ENCODE measurements around the gene RNF217. TPM values are rescaled to one million over a fixed set of nuclear protein-coding genes. Genes with fewer than 3 reads are reported as not detected.
"Not testable (repeated sequence)": the region's sequence is repeated elsewhere in the genome, so short reads cannot be mapped to it uniquely, and the experiment has no call there.

Gene RNF217
- total RNA-seq, 1 donor from 2014 or later: 8.7 TPM

GRCh38 chr6:124963831-124964763 is 1.9 kb downstream of the RNF217 start:
- no peak overlapping the region for H3K27ac Mint-ChIP-seq (ENCODE audit: unreplicated experiment)
- no peaks in the 10 kb centered on the region for H3K9me3 Mint-ChIP-seq
- H3K27me3 Mint-ChIP-seq (ENCODE audit: low read depth): peaks cover 3% of the 10 kb centered on the region
- peaks cover 41% of the 10 kb centered on the region for H3K4me1 Mint-ChIP-seq
- no peaks in the 10 kb centered on the region for H3K36me3 Mint-ChIP-seq (ENCODE audit: low read depth)
- DNase-seq (ENCODE audit: low read depth, low spot score): no peak
- no peak for TF ChIP-seq CTCF (conservative IDR thresholded peaks at IDR 0.05)
- peak overlapping the region; percentile 85 for H3K4me3 Mint-ChIP-seq

- H3K36me3 Mint-ChIP-seq (ENCODE audit: low read depth): no peaks in the 10 kb centered on the region
- no peaks in the 10 kb centered on the region for H3K9me3 Mint-ChIP-seq
- DNase-seq (ENCODE audit: low read depth, low spot score): no peak
- peaks cover 3% of the 10 kb centered on the region for H3K27me3 Mint-ChIP-seq (ENCODE audit: low read depth)
- TF ChIP-seq CTCF (conservative IDR thresholded peaks at IDR 0.05): no peak
- H3K4me1 Mint-ChIP-seq: peaks cover 41% of the 10 kb centered on the region
- no peak overlapping the region for H3K27ac Mint-ChIP-seq (ENCODE audit: unreplicated experiment)
- peak overlapping the region; percentile 85 for H3K4me3 Mint-ChIP-seq
Observed at GRCh38 chr6:124964764-124965105, 2.5 kb downstream of the RNF217 start.

- H3K9me3 Mint-ChIP-seq; H3K27ac Mint-ChIP-seq (ENCODE audit: unreplicated experiment); H3K36me3 Mint-ChIP-seq (ENCODE audit: low read depth); DNase-seq (ENCODE audit: low read depth, low spot score); H3K27me3 Mint-ChIP-seq (ENCODE audit: low read depth): not testable (repeated sequence)
- Mint-ChIP-seq H3K4me3 (peak overlapping the region; percentile 58), H3K4me1 (peaks cover 41% of the 10 kb centered on the region)
Observed at GRCh38 chr6:124965424-124965850, 3.2 kb downstream of the RNF217 start.

GRCh38 chr6:124967444-124967843 is 5.2 kb downstream of the RNF217 start:
- no peak for DNase-seq (ENCODE audit: low read depth, low spot score)
- Mint-ChIP-seq H3K4me1 (peaks cover 34% of the 10 kb centered on the region), H3K36me3 (ENCODE audit: low read depth) (peaks cover 9% of the 10 kb centered on the region), H3K4me3 (no peak overlapping the region), H3K27ac (ENCODE audit: unreplicated experiment) (no peak overlapping the region), H3K27me3 (ENCODE audit: low read depth) (peaks cover 3% of the 10 kb centered on the region), H3K9me3 (no peaks in the 10 kb centered on the region)
- no peak for TF ChIP-seq CTCF (conservative IDR thresholded peaks at IDR 0.05)

GRCh38 chr6:124968401-124968800 is 6.2 kb downstream of the RNF217 start:
- peak overlapping the region; percentile 33 for H3K4me3 Mint-ChIP-seq
- H3K36me3 Mint-ChIP-seq (ENCODE audit: low read depth): peaks cover 11% of the 10 kb centered on the region
- no peak overlapping the region for H3K27ac Mint-ChIP-seq (ENCODE audit: unreplicated experiment)
- peaks cover 30% of the 10 kb centered on the region for H3K4me1 Mint-ChIP-seq
- no peaks in the 10 kb centered on the region for H3K27me3 Mint-ChIP-seq (ENCODE audit: low read depth)
- TF ChIP-seq CTCF (conservative IDR thresholded peaks at IDR 0.05): no peak
- no peaks in the 10 kb centered on the region for H3K9me3 Mint-ChIP-seq
- no peak for DNase-seq (ENCODE audit: low read depth, low spot score)

GRCh38 chr6:124970243-124970642 is 8.0 kb downstream of the RNF217 start:
- Mint-ChIP-seq H3K36me3 (ENCODE audit: low read depth) (peaks cover 11% of the 10 kb centered on the region), H3K4me3 (no peak overlapping the region), H3K4me1 (peaks cover 14% of the 10 kb centered on the region), H3K9me3 (no peaks in the 10 kb centered on the region), H3K27me3 (ENCODE audit: low read depth) (no peaks in the 10 kb centered on the region), H3K27ac (ENCODE audit: unreplicated experiment) (no peak overlapping the region)
- TF ChIP-seq CTCF (conservative IDR thresholded peaks at IDR 0.05): no peak
- no peak for DNase-seq (ENCODE audit: low read depth, low spot score)
